ENCODE results near the gene ARF1. TPM values are rescaled to one million over a fixed set of nuclear protein-coding genes. Genes with fewer than 3 reads are reported as not detected.

ARF1 gene
- total and polyA plus RNA-seq, 2 of the 13 experiments (the other 11 are each of a cell fraction or from before 2014, with no cell fraction given) = 186 to 327 TPM

GRCh38 chr1:228099331-228099732 lies 16.8 kb downstream of the ARF1 start (continued):
- TF ChIP-seq SNAPC4 (CRISPR knock-in tag; IDR thresholded peaks at IDR 0.05) = no peak
- no peak for TF ChIP-seq IRF2 (CRISPR knock-in tag; IDR thresholded peaks at IDR 0.05)
- TF ChIP-seq ZNF354B (CRISPR knock-in tag; IDR thresholded peaks at IDR 0.05) = no peak
- no peak for TF ChIP-seq HNF4G (IDR thresholded peaks at IDR 0.05; ENCODE audit: borderline replicate concordance, low read depth, low read length)
- TF ChIP-seq HNF4G (CRISPR knock-in tag; IDR thresholded peaks at IDR 0.05; ENCODE audit: borderline replicate concordance, low read depth) = no peak
- no peak for TF ChIP-seq ZNF777 (CRISPR knock-in tag; IDR thresholded peaks at IDR 0.05)
- TF ChIP-seq ZNF337 (CRISPR knock-in tag; IDR thresholded peaks at IDR 0.05; ENCODE audit: borderline replicate concordance, low read depth) = no peak
- TF ChIP-seq GFI1 (CRISPR knock-in tag; IDR thresholded peaks at IDR 0.05; ENCODE audit: borderline replicate concordance) = no peak
- TF ChIP-seq ZNF333 (CRISPR knock-in tag; IDR thresholded peaks at IDR 0.05; ENCODE audit: borderline replicate concordance) = no peak
- TF ChIP-seq BRF2 (CRISPR knock-in tag; IDR thresholded peaks at IDR 0.05) = no peak
- no peak for TF ChIP-seq ZNF280D (CRISPR knock-in tag; IDR thresholded peaks at IDR 0.05)
- peak; percentile 54; the same call in 1 of the 2 replicates for TF ChIP-seq POLR2AphosphoS2 (IDR thresholded peaks at IDR 0.05; ENCODE audit: low read depth, low read length)
- no peak for TF ChIP-seq ZMAT3 (CRISPR knock-in tag; conservative IDR thresholded peaks at IDR 0.05)
- TF ChIP-seq JUND (CRISPR knock-in tag; IDR thresholded peaks at IDR 0.05) = no peak
- TF ChIP-seq SOX5 (CRISPR knock-in tag; IDR thresholded peaks at IDR 0.05; ENCODE audit: borderline replicate concordance) = no peak
- TF ChIP-seq KDM5B (CRISPR knock-in tag; IDR thresholded peaks at IDR 0.05; ENCODE audit: borderline replicate concordance) = peak; percentile 55; the same call in 1 of the 2 replicates
- TF ChIP-seq ATF7-NPFF (CRISPR knock-in tag; IDR thresholded peaks at IDR 0.05; ENCODE audit: low read depth) = no peak
- TF ChIP-seq TEAD2 (CRISPR knock-in tag; IDR thresholded peaks at IDR 0.05) = no peak
- TF ChIP-seq ZZZ3 (CRISPR knock-in tag; IDR thresholded peaks at IDR 0.05; ENCODE audit: borderline replicate concordance) = no peak
- 0 out of 2 replicates have a peak, but pooled peaks have one; percentile 62 for TF ChIP-seq NRL (CRISPR knock-in tag; IDR thresholded peaks at IDR 0.05; ENCODE audit: borderline replicate concordance)
- no peak for TF ChIP-seq SMARCC2 (IDR thresholded peaks at IDR 0.05)
- no peak for TF ChIP-seq GZF1 (CRISPR knock-in tag; IDR thresholded peaks at IDR 0.05)
